ENCODE data around the gene PLCB1. TPM values are rescaled to one million over a fixed set of nuclear protein-coding genes. Genes with fewer than 3 reads are reported as not detected.

The PLCB1 gene
- total and polyA plus RNA-seq, 2 donors (not counting 3 experiments of a cell fraction or from before 2014, with no cell fraction given) = 10.2 to 53.4 TPM

- ChIA-PET POLR2A (no interaction called here), CTCF (interaction anchor here (1.1 to 1.4 kb wide), 4 partner anchors 10 to 413 kb away, joined by 3 to 5 read pairs (median 4); partner anchors contain the start of gene PLCB1)
- Histone ChIP-seq H2AFZ (ENCODE audit: low read depth, low read length) (no peak overlapping the region), H3K9me3 (replicated peaks; ENCODE audit: control insufficient read depth, insufficient read depth, low read length) (no peaks in the 10 kb centered on the region), H3K4me1 (ENCODE audit: control insufficient read depth, extremely low read depth, insufficient read depth, low read length) (no peaks in the 10 kb centered on the region), H3K4me2 (ENCODE audit: insufficient read depth, low read length) (no peak overlapping the region), H3K27me3 (ENCODE audit: control insufficient read depth in 2 of 2, insufficient read depth in 2 of 2, low read length in 2 of 2) (no peaks in the 10 kb centered on the region), H3K4me3 (replicated peaks in 1 of 3; ENCODE audit: insufficient read depth in 1 of 3, low read depth in 1 of 3, low read length in 3 of 3) (no peak overlapping the region), H3K79me2 (ENCODE audit: control insufficient read depth, insufficient read depth, low read length) (no peaks in the 10 kb centered on the region), H3K27ac (ENCODE audit: insufficient read depth, low read depth, low read length) (no peak overlapping the region), H3K9ac (replicated peaks; ENCODE audit: extremely low read depth, insufficient read depth, low read length) (no peak overlapping the region), H4K20me1 (replicated peaks; ENCODE audit: control insufficient read depth, extremely low read depth, insufficient read depth, low read length) (peaks cover 2% of the 10 kb centered on the region), H3K36me3 (ENCODE audit: control insufficient read depth in 2 of 2, extremely low read depth in 1 of 2, insufficient read depth in 2 of 2, low read length in 2 of 2) (no peaks in the 10 kb centered on the region), H3K9me1 (replicated peaks; ENCODE audit: control insufficient read depth, extremely low read depth, insufficient read depth, low read length) (no peaks in the 10 kb centered on the region)
- DNase-seq (ENCODE audit: low read depth, low spot score) (no peak), FAIRE-seq (no peak)
- no TSS peak for BruUV-seq (replicated peaks)
- TF ChIP-seq MYC (IDR thresholded peaks at IDR 0.05; ENCODE audit: low read depth, low read length) = no peak
- no peak for TF ChIP-seq MAX (IDR thresholded peaks at IDR 0.05; ENCODE audit: insufficient read depth, insufficient read length)
- TF ChIP-seq EZH2 (IDR thresholded peaks at IDR 0.05; ENCODE audit: borderline replicate concordance, low read depth, low read length, severe bottlenecking) = no peak
- no peak for TF ChIP-seq CTCF (IDR thresholded peaks at IDR 0.05; ENCODE audit: extremely low read depth in 1 of 2, insufficient read depth in 1 of 2, low read depth in 1 of 2, low read length in 2 of 2)
- no peak for TF ChIP-seq JUN (IDR thresholded peaks at IDR 0.05; ENCODE audit: borderline replicate concordance, insufficient read depth, insufficient read length, low read depth)
- TF ChIP-seq POLR2AphosphoS5 (IDR thresholded peaks at IDR 0.05; ENCODE audit: insufficient read depth, low read depth, low read length) = no peak
- dilution Hi-C loops (cut with MboI; ENCODE audit: extremely low pct_ligation_motif_present, low sequenced_read_pairs) = no loop called here
- intact Hi-C loops (cut with micrococcal nuclease) = loop anchor here (5.0 kb wide), 1 partner anchor 262 kb away; no protein-coding TSS in a partner anchor
Measured at GRCh38 chr20:8309634-8310033, 177.6 kb downstream of the PLCB1 start.
